DMS 273 (cell line): Measurements from ENCODE around the gene PLCH2.
A peak's percentile ranks its signal among the peaks of the same experiment; 100 is the strongest.
"Not testable (repeated sequence)": the region's sequence is repeated elsewhere in the genome, so short reads cannot be mapped to it uniquely, and the experiment has no call there.

ENCODE experiments used
- DNase-seq: peaks from one replicate; lab custom pipeline; 2025; ENCODE audit not compliant: unreplicated experiment; lab: John Stamatoyannopoulos, UW

The PLCH2 gene

DNA sequence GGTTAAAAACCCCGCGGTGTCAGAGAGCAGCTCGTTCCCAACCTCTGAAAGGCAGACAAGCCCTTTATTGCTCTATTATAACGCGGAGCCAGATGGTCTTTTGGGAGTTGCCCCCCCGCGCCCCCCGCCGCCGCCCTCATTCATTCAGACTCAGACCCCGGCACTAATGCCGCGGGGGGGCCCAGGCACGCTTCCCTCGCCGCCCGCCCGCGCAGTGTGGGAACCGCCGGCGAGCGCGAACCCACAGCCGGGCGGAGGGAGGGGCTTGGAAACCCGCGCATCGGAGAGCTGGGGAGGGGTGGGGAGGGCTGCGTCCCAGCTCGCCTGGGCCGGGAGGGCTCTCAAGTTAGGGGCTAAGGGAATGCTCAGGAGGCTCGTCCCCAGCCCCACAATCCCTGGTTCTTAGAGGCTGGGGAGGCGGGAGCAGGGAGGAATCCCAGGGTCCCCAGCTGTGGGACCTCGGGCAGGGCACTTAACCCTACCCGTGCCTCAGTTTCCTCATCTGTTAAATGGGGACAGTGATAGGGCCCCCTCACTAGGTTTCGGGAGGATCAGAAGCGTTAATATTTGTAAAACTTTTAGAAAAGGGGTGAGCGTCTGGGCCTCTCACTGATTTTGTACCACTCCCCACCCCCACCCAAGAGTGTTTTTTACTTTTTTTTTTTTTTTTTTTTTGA, 64.9 kb downstream of the PLCH2 start:
- peak; percentile 71 for DNase-seq

DNA sequence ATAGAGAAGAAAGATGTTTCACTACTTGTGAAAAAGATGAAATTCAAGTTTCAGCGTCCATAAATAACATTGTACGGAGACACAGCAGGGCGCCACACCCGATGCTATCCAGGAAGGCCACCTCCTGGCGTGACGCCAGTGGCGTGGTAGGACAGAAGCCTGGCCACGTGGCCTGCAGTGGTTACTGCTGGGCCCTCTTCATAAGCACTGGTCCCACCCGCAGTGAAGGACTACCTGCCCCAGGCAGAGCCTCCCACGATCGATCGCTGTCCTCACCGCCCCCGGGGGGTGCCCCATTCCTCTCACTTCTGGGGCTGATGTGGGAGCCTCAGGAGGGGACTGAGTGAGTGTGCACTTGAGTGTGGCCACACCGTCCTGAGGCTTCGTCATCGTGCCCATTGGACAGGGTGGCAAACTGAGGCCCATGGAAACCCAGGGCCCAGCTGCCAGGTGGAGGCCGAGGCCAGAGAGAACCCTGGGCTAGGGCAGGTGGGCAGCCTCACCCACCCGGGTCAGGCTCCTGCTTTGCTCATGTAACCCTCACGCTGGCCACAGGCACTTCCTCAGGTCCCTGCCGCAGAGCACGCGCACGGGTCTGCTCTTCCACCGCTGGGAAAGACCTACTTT, 65.6 kb downstream of the PLCH2 start:
- DNase-seq: no peak

DNA sequence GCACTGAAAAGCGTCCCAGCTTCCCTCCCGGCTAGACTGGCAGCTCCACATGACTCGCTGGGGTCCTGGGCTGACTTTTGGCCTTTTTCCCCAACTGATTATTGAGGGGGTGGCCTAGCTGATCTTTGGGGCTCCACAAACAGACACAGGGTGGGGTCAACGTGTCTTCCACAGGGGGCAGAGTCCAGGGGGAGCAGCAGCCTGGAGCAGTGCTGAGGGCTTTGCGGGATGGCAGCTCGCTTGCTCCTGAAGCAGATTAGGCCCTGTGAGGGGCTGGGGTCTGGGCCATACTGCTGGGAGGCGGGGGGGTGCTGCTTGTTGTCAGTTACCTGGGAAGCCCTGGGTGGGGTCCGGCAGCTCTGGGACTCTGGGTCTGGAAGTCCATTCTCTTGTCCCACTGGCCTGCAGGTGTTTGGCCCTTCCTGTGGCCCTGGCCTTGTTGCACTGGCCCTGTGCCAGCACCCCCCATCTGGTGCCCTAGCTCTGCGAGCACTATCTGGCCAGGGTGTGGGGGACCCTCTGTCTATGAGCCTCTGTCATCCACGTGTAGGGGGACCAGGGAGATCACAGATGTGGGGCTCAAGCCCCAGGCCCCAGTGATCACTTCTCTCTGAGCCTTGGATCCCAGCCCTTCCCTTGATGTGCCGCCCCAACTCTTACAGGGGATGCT, 66.3 kb downstream of the PLCH2 start:
- peak; percentile 45 for DNase-seq

DNA sequence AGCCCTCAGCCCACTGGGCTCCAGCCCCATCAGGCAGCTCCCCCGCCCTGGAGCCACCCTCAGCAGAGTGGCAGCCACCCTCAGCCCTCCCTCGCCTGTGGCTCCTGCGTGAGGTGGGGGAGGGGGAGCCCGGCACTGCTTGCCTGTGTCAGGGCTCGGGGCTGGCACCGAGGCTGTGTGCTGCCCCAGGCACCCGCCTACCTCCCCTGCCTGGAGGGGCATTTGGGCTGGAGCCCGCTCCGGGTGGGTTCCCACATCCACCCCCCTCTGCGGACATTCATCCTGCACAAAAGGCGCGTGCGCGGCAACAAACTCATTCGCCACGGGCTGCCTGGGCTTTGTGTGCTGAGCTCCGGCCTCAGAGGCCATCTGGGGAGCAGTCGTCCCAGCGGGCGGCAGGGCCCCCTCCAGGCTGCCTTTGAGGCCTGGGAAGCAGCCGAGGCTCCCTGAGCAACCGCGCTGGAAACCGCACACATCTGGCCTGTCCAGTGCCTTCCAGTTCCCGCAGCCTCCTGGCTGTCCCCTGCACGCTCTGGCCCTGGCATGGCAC, 67.5 kb downstream of the PLCH2 start:
- peak; percentile 84 for DNase-seq

DNA sequence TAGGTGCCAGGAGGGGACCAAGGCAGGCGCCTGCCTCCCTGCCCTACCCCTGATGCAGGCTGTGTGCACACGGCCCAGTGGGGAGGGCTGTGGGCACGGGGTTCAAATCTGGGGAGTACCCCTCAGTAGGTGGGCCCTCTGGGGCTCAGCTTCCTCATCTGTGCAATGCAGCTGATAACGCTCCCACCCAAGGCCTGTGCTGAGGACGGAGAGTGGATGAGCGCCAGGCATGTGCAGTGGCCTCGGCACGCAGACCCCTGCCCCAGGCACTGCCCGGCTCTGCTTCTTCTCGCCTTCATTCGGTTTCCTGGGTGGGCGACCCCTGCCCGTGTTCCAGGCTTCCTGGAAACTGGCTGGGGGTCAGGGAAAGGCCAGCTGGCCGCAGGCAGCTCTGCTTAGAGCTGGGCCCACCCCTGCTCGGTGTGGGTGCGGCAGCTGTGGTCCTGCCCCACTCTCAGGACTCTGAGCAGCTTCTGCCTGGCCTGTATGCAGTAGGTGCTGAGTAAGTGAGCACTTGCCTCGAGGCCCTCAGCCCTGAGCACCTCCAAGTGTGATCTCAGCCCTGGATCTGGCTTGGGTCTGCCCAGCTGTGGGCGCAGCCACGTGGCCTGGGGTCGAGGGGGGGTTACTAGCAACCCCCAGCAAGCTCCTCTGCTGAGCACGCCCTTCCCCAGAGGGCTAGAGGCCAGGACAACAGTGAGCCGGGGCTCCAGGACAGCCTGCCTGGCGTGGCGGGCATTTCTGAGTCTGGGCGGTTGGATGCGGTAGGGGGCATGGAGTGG, 68.2 kb downstream of the PLCH2 start:
- DNase-seq: peak; percentile 57

DNA sequence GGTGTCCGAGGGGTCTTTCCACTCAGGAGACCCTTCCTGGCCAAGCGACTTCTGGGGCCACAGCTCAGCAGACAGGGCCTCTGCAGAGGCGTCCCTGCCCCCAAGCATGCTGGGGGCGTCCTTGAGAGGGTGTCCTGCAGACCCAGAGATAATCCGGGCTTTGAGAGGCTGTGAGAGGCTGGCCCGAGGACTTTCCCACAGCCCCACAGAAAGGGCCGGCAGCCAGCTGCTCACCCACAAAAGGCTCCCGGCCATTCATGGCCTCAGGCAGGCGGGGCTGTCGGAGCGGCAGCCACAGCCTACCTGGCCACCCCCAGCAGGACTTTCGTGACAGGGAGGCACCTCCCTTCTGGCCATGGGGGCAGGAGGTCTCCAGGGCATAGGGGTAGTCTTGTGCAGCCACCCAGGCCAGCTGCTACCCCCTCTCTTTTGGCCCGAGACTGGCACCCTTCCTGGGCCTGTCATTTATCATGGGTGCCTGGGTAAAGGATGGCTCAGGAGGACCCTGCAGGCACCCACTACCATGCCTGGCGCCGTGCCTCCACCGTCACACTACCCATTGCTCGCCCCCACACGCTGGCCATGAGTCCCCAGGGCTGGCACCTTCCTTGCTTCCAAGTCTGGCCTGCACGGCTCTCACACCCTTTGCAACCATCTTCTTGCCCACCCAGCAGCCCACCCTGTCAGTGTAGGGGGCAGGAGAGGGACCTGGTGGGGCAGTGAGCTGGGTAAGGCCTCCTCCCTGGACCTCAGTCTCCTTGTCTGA, 69.0 kb downstream of the PLCH2 start:
- no peak for DNase-seq

DNA sequence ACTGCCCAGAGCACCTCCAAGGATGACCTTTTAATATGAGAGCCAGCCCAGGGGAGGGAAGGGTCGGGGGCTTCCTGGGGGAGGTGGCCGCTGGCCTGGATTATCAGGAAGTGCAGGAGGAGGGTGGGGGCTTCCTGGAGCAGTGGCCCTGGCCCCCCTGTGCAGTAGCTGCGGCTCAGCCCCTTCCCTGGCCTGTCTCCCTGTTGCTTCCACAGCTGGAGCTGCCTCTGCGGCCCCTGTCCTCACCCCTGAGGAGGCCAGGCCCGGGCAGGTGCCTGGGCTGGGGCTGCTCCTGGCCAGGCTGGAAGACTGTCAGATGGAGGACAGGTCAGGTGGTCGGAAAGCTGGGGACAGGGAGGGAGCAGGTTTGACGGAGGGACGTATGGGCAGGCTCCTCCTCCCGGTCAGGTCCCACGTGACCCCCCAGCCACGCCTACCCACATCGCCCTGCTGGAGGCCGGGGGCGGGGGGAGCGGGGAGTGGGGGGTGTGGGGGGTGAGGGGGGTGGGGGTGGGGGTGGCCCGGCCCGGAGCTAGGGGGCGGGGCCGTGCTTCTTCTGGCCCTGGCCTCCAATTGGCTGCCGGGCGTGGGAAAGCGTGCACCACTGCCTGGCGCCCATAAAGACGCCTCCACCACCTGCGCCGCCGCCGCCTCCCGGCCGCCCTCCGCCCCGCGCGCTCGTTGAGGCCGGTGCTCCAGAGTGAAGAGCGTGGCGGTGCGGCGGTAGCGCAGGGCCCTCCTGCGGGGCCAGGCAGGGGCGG, 69.8 kb downstream of the PLCH2 start:
- DNase-seq: peak; percentile 82

DNA sequence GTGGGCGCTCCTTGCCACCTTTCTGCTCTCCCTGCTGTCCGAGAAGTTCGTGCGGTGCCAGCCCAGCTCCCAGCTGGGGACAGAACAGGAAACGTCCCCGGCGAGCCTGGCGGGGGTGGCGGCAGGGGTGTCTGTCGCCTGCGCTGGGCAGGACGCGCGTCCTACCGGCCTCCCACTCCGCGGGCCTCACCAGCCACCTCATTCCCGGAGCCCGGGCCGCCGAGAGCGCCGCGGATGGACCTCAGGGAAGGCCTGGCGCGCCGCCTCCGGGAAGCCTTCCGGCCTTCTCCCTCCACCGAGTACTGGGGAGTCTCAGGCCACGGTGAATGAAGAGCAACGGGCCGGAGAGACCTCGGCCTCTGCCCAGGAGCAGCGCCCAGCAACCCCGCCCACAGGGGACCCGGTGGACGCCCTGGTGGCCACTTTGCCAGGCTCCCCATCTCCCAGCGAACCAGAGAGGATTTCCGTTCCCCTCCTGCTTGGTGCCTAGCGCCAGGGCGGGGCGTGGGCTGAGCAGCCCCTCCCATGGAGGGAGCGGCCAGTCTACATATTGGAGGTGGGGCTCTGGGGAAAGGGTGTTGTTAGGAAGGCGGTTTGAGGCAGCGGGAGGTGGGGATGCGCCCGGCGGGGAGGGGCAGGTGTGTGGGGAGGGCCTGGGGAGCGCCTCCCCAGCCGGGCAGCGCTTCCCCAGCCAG, 70.6 kb downstream of the PLCH2 start:
- peak; percentile 79 for DNase-seq

DNA sequence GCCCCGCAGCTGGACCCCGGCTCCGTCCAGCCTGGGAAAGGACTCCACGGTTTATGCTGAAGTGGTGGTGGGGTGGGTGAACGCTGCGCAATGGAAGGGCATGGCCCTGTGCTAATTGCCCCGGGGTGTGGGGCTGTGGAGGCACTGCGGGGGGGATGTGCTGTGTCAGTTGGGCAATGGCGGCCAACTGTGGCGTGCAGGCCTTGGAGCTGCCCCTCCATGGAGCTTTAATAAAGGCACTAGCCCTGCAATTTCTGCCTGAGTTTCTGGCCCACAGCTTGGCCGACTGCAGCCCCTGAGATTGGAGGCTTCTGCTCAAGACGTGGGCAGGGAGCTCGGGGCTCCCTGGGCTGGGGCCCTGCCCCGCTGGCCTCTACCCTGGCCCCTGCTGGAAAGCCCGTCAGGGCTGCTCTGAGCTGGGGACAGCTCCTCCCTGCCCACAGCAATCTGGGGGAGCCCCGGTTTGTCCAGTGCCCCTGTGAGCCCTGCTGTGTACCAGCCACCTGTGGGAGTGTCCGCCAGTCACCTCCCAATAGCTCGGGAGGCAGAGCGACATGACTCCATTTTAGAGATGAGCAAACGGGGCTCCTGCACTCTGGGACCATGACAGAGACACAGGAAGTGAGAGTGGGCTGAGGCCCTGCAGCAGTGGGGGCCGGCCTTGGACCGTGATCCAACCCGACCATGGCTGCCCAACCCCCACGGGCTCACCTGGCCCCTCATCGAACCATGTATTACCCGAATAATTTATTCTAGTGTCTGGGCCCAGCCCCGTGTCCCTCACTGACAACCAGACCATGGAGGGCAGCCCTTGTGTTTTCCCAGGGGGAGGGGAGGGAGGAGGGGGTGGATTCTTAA, 71.3 kb downstream of the PLCH2 start:
- DNase-seq: no peak

DNA sequence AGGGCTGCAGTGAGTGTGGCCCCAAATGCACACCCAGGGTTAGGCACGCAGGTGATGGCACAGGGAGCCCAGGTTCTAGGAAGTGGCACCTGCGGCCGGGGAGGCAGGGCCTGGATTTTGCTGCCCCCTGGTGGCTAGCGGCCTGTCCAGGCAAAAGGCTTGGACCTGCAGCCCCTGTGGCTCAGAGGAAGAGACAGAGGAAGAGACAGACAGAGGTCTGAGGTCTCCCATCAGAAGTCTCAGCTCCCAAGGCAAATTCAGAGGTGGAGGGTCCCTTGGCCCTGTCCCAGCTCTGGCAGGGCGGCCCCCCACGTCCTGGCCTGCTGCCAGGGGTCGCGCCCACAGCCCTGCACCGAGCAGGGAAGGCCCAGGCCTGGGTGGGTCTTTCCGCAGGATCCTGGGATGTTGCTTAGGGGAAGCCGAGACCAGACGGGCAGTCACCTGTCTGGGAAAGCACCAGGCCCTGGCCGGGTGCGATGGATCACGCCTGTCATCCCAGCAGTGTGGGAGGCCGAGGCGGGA, 72.0 kb downstream of the PLCH2 start:
- DNase-seq: peak; percentile 85

DNA sequence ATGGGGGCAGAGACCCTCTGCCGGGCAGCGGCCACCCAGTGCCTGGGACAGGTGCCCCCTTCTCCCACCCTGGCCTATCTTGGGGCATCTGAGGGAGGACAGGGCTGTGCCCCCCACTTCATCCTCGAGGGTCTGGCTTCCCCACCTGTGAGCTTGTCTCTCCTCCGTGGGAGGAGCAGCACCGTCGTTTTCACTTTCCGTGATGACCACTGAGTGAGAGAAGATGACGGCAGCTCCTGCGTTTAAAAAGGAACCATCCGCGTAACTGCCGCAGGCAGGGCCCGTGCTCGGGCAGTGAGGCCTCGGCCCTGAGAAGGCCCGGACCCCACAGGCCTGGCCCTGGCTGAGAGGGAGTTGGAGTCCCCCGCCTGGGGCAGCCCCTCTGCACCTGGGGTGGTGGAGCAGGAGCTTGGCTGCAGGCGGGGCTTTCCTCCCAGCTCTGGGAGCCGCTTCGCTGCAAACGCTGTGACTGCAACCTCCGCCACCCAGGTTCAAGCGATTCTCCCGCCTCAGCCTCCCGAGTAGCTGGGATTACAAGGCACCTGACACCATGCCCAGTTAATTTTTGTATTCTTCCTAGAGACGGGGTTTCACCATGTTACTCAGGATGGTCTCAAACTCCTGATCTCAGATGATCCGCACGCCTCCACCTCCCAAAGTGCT, 73.4 kb downstream of the PLCH2 start:
- not testable (repeated sequence) for DNase-seq

DNA sequence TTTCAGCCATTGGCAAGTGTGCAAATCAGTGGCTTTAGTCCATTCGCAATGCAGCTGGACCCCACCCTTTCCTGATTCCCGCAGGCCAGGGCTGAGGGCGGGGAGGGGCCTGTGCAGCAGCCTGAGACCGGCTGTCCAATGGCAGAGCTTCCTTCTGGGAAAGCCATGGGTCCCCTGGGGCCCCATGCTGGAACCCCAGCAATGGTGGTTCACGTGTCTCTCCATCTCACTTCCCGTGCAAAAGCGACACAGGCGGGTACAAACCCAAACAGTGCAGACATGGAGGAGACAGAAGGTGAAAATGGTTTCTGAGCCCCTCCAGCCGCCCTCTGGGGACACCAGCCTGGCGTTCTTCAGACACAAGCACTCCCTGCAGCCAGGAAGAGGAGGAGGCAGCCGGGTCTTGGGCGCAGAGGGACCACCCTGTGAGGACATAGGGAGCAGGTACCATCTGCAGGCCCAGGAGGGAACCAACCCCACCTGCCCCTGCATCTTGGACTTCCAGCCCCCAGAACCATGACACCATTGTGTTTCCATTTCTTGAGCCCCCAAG, 74.3 kb downstream of the PLCH2 start:
- not testable (repeated sequence) for DNase-seq

DNA sequence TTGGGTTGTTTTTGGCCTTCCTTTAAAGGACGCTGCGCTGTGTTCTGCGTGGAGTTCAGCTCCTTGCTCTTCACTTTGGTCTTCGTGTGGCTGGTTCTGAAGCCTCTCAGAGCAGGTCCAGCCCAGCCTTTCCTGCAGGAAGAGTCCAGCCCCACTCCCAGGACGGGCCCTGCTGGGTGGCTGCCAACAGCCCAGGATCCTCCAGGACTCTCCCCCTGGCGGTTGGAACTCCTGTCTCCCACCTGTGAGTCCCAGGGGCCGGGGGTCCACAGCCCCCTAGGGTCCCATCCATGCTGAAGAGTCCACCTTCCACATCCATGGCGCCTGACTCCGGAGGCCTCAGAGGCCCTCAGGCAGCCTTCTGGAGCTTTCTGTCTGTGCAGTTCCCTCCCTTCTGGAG, 75.5 kb downstream of the PLCH2 start:
- not testable (repeated sequence) for DNase-seq

DNA sequence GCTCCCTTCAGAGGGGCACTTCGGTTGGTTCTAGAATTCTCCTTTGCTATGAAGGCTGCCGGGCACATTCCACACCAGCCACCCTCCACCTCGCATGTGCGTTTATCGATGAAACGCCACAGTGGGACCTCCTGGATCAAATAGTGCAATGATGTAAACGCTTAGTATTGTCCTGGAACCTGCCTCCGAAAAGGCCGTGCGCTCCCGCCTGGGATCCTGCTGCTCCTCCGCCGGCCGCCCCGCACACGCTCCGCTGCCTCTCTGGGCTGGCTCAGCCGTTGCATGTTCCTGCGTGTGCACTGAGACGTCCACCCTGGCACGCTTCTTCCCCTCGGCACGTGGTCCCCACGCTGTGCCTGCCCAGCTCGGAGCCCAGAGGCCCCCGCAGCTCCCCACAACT, 76.1 kb downstream of the PLCH2 start:
- DNase-seq: no peak

DNA sequence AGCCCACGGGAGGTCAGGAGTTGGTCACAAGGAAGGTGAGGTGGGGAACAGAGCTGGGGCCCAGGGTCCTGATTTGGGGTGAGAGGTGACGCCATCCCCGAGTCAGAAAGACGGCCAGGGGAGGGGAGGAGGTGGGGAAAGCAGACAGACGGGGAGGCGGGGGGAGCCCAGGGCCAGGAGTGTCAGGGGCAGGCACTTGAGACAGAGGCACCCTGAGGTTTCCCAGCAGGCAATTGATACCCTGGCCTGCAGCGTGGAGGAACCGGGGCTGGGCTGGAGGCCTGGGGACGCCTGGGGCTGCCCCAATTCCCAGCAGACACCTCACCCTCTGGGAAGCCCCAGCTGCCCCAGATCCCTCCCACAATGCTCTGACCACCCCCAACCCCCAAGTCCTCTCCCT, 77.0 kb downstream of the PLCH2 start:
- DNase-seq: not testable (repeated sequence)

DNA sequence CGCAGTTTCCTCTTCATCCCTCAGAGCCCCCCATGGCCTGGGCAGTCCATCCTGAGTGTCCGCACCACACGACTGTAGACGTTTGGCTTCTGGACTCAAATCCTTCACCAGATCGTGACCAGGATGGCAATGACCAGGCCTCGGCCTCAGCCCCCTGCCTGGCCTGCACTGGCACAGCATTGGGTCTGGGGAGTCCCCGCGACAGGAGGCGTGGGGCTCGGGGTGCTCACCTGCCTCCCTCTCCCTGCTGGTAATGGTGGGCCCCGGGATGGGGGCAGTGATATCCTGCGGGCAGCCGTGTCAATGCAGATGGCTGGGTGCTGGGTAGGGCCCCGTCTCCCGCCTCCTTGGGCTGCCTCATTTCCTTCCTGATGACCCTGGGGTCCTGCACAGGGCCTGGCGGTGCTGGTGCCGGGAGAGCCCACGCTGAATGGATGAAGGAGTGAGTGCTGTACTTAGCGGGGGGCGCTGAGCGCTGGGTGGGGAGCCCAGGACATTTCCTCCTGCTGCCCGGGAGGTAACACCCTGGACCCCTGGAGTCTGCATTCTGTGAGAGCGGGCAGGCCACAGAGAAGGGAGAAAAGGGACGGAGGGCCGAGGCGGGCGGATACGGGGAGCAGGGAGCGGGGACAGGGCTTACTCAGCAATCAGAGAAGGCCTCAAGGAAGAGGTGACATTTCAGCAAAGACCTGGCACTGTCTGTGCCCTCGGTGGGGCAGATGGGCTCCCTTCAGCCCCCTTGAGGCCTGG, 78.0 kb downstream of the PLCH2 start:
- no peak for DNase-seq
